Measurements from ENCODE around the gene MITD1.

Gene MITD1

GRCh38 chr2:99190548-99190947, 9.7 kb upstream of the MITD1 start:
- no peak for TF ChIP-seq Cebpa-rat (IDR thresholded peaks at IDR 0.05)
- no peak overlapping the region for H3K4me3 ChIP-seq
- no peaks in the 10 kb centered on the region for H3K27me3 ChIP-seq
- H3K9ac ChIP-seq: no peak overlapping the region
- H3K4me1 ChIP-seq: no peaks in the 10 kb centered on the region
- no peak overlapping the region for H3K27ac ChIP-seq
- H3K36me3 ChIP-seq: peaks cover 80 to 98% (median 95%) of the 10 kb centered on the region in 11 experiments
- peaks cover 0 to 28% (median 7%) of the 10 kb centered on the region in 11 experiments; a peak in 10 of 22 replicates for H4K20me1 ChIP-seq
- H3K4me2 ChIP-seq: no peak overlapping the region
- peaks cover 0 to 10% (median 0%) of the 10 kb centered on the region in 11 experiments; a peak in 4 of 22 replicates for H3K9me3 ChIP-seq (replicated peaks in 1 of 11)

GRCh38 chr2:99188357-99188756, 7.5 kb upstream of the MITD1 start:
- no peak overlapping the region for H3K27ac ChIP-seq
- no peak for TF ChIP-seq Cebpa-rat (IDR thresholded peaks at IDR 0.05)
- peaks cover 0 to 10% (median 0%) of the 10 kb centered on the region in 11 experiments; a peak in 4 of 22 replicates for H3K9me3 ChIP-seq (replicated peaks in 1 of 11)
- H4K20me1 ChIP-seq: peaks cover 0 to 50% (median 20%) of the 10 kb centered on the region in 11 experiments; a peak in 13 of 22 replicates
- no peaks in the 10 kb centered on the region for H3K27me3 ChIP-seq
- peaks cover 62 to 80% (median 74%) of the 10 kb centered on the region in 11 experiments for H3K36me3 ChIP-seq
- H3K4me1 ChIP-seq: peaks cover 0 to 4% (median 0%) of the 10 kb centered on the region in 10 experiments; a peak in 6 of 20 replicates
- H3K4me2 ChIP-seq: no peak overlapping the region
- no peak overlapping the region for H3K4me3 ChIP-seq
- no peak overlapping the region for H3K9ac ChIP-seq

GRCh38 chr2:99187011-99187410, 6.2 kb upstream of the MITD1 start:
- no peak overlapping the region for H3K27ac ChIP-seq
- peaks cover 8 to 17% (median 13%) of the 10 kb centered on the region in 10 experiments for H3K4me1 ChIP-seq
- H3K4me3 ChIP-seq: no peak overlapping the region
- H3K9me3 ChIP-seq (replicated peaks in 1 of 11): peaks cover 0 to 7% (median 0%) of the 10 kb centered on the region in 11 experiments; a peak in 3 of 22 replicates
- TF ChIP-seq Cebpa-rat (IDR thresholded peaks at IDR 0.05): no peak
- peaks cover 0 to 55% (median 20%) of the 10 kb centered on the region in 11 experiments; a peak in 14 of 22 replicates for H4K20me1 ChIP-seq
- no peak overlapping the region for H3K4me2 ChIP-seq
- H3K27me3 ChIP-seq: no peaks in the 10 kb centered on the region
- H3K9ac ChIP-seq: no peak overlapping the region
- peaks cover 54 to 66% (median 61%) of the 10 kb centered on the region in 11 experiments for H3K36me3 ChIP-seq

- H3K4me3 ChIP-seq: no peak overlapping the region
- H4K20me1 ChIP-seq: peaks cover 0 to 44% (median 17%) of the 10 kb centered on the region in 11 experiments; a peak in 14 of 22 replicates
- H3K27me3 ChIP-seq: no peaks in the 10 kb centered on the region
- H3K4me2 ChIP-seq: no peak overlapping the region
- H3K4me1 ChIP-seq: peaks cover 15 to 25% (median 21%) of the 10 kb centered on the region in 10 experiments
- H3K9ac ChIP-seq: no peak overlapping the region
- no peaks in the 10 kb centered on the region for H3K9me3 ChIP-seq (replicated peaks in 1 of 11)
- H3K27ac ChIP-seq: no peak overlapping the region
- TF ChIP-seq Cebpa-rat (IDR thresholded peaks at IDR 0.05): no peak
- peaks cover 32 to 44% (median 39%) of the 10 kb centered on the region in 11 experiments for H3K36me3 ChIP-seq
These were observed 4.0 kb upstream of the MITD1 start for GRCh38 chr2:99184811-99185210.

- Histone ChIP-seq H3K4me3 (no peak overlapping the region), H3K4me1 (peaks cover 21 to 41% (median 33%) of the 10 kb centered on the region in 10 experiments), H3K4me2 (peak overlapping the region in 8 of 11 experiments; percentile 2 to 97 (median 84); a peak in 10 of 22 replicates), H3K27me3 (no peaks in the 10 kb centered on the region), H3K9me3 (replicated peaks in 1 of 11) (no peaks in the 10 kb centered on the region), H4K20me1 (peaks cover 0 to 43% (median 18%) of the 10 kb centered on the region in 11 experiments; a peak in 14 of 22 replicates), H3K36me3 (peaks cover 14 to 32% (median 23%) of the 10 kb centered on the region in 11 experiments), H3K27ac (no peak overlapping the region), H3K9ac (no peak overlapping the region)
- no peak for TF ChIP-seq Cebpa-rat (IDR thresholded peaks at IDR 0.05)
These were observed 2.2 kb upstream of the MITD1 start for GRCh38 chr2:99183025-99183424.

GRCh38 chr2:99181624-99182000, 754 bp upstream of the MITD1 start:
- Histone ChIP-seq H3K27me3 (no peaks in the 10 kb centered on the region), H3K36me3 (peaks cover under 1 to 26% (median 15%) of the 10 kb centered on the region in 11 experiments; a peak in 20 of 22 replicates), H3K9ac (peak overlapping the region; percentile 78 to 89 (median 85)), H3K4me1 (peaks cover 21 to 41% (median 33%) of the 10 kb centered on the region in 10 experiments), H4K20me1 (peaks cover 0 to 47% (median 14%) of the 10 kb centered on the region in 11 experiments; a peak in 14 of 22 replicates), H3K27ac (peak overlapping the region; percentile 61 to 86 (median 80); a peak in 21 of 22 replicates), H3K4me2 (peak overlapping the region; percentile 77 to 97 (median 86)), H3K9me3 (replicated peaks in 1 of 11) (no peaks in the 10 kb centered on the region), H3K4me3 (peak overlapping the region; percentile 72 to 92 (median 84))
- no peak for TF ChIP-seq Cebpa-rat (IDR thresholded peaks at IDR 0.05)

- H3K27me3 ChIP-seq: no peaks in the 10 kb centered on the region
- no peak overlapping the region for H3K4me3 ChIP-seq
- no peaks in the 10 kb centered on the region for H3K9me3 ChIP-seq (replicated peaks in 1 of 11)
- peaks cover 0 to 59% (median 0%) of the 10 kb centered on the region in 11 experiments; a peak in 8 of 22 replicates for H4K20me1 ChIP-seq
- H3K36me3 ChIP-seq: peaks cover 57 to 76% (median 70%) of the 10 kb centered on the region in 11 experiments
- H3K4me1 ChIP-seq: peaks cover 0 to 26% (median 0%) of the 10 kb centered on the region in 10 experiments; a peak in 6 of 20 replicates
- no peak for TF ChIP-seq Cebpa-rat (IDR thresholded peaks at IDR 0.05)
- no peak overlapping the region for H3K27ac ChIP-seq
- no peak overlapping the region for H3K9ac ChIP-seq
- H3K4me2 ChIP-seq: no peak overlapping the region
These were observed 9.3 kb downstream of the MITD1 start for GRCh38 chr2:99171377-99172140.

GRCh38 chr2:99169534-99169933, 11.3 kb downstream of the MITD1 start:
- no peak for TF ChIP-seq Cebpa-rat (IDR thresholded peaks at IDR 0.05)
- Histone ChIP-seq H3K4me1 (peaks cover 0 to 16% (median 0%) of the 10 kb centered on the region in 10 experiments; a peak in 6 of 20 replicates), H4K20me1 (peaks cover 0 to 44% (median 0%) of the 10 kb centered on the region in 11 experiments; a peak in 9 of 22 replicates), H3K4me2 (peak overlapping the region in 3 of 11 experiments; percentile 58 to 68 (median 61); a peak in 5 of 22 replicates), H3K9ac (no peak overlapping the region), H3K9me3 (replicated peaks in 1 of 11) (no peaks in the 10 kb centered on the region), H3K27me3 (no peaks in the 10 kb centered on the region), H3K27ac (no peak overlapping the region), H3K4me3 (no peak overlapping the region), H3K36me3 (peaks cover 72 to 96% (median 87%) of the 10 kb centered on the region in 11 experiments)

- no peak overlapping the region for H3K27ac ChIP-seq
- TF ChIP-seq Cebpa-rat (IDR thresholded peaks at IDR 0.05): no peak
- no peak overlapping the region for H3K4me3 ChIP-seq
- no peak overlapping the region for H3K9ac ChIP-seq
- H3K4me2 ChIP-seq: no peak overlapping the region
- H3K9me3 ChIP-seq (replicated peaks in 1 of 11): no peaks in the 10 kb centered on the region
- no peaks in the 10 kb centered on the region for H3K27me3 ChIP-seq
- H3K36me3 ChIP-seq: peaks cover 66 to 96% (median 76%) of the 10 kb centered on the region in 11 experiments
- peaks cover 0 to 16% (median 0%) of the 10 kb centered on the region in 11 experiments; a peak in 9 of 22 replicates for H4K20me1 ChIP-seq
- peaks cover 0 to 13% (median 0%) of the 10 kb centered on the region in 10 experiments; a peak in 6 of 20 replicates for H3K4me1 ChIP-seq
These were observed 14.6 kb downstream of the MITD1 start for GRCh38 chr2:99166218-99166617.

All from BLaER1 treated with 17β-estradiol and CSF1 and Interleukin-3, amounts not matched to agents 10 nM and 100 nM (cell line).